HG03135 (cell line): Measurements from ENCODE around the gene RASL10B.
"Not testable (repeated sequence)": the region's sequence is repeated elsewhere in the genome, so short reads cannot be mapped to it uniquely, and the experiment has no call there.

Experiments
- ATAC-seq: cut with Tn5 transposase; IDR thresholded peaks from one replicate; pipeline ENCODE4 v1.9.1; 2021; ENCODE audit warnings: mild to moderate bottlenecking, moderate library complexity; ENCODE audit not compliant: unreplicated experiment

Gene RASL10B

GRCh38 chr17:35740997-35741931, 9.8 kb downstream of the RASL10B start:
- ATAC-seq: no peak

DNA sequence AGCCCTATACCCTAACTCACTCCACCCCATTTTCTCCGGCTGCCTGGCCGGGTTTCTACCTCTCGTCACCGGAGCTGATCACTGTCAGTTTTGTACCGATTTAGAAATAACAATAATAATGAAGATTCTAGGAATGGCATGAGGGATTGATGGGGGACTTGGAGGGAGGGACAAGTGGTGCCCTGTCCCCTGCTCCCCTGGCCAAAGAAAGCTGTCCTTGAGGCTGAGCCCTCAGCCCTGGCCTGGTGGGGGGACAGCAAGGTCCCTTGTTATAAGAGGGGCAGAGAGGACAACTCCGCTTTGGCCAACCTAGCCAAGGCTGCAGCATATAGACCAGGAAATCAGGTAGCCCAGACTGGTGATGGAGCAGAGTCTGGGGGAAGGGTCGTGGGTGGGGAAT, 11.1 kb downstream of the RASL10B start:
- no peak for ATAC-seq

DNA sequence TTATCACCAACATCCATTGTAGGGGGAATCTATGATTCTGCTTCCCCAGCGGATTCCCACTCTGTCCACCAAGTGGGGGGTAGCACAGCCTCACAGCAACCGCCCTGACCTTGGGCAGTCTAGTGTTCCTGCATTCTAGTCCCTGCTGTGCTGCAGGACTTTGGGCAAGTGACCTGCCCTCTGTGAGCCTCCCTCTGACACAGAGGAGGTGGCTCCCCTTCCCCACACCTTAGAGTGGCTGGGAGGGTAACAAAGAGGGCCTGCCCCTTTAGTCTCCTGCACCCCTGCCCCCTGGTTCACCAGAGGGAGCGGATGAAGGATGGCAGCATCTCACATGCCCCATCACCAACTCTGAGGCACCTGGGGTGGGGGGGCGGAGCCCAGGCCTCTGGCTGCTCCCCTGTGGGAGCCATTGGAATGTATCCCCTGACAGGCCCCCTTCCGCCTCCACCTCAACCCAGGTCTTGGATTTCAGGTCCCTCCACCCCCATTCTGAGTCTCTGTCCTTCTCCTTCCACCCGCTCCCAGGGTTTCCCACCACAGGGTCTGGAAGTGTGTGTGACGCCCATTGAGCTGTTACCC, 11.5 kb downstream of the RASL10B start:
- ATAC-seq: no peak

DNA sequence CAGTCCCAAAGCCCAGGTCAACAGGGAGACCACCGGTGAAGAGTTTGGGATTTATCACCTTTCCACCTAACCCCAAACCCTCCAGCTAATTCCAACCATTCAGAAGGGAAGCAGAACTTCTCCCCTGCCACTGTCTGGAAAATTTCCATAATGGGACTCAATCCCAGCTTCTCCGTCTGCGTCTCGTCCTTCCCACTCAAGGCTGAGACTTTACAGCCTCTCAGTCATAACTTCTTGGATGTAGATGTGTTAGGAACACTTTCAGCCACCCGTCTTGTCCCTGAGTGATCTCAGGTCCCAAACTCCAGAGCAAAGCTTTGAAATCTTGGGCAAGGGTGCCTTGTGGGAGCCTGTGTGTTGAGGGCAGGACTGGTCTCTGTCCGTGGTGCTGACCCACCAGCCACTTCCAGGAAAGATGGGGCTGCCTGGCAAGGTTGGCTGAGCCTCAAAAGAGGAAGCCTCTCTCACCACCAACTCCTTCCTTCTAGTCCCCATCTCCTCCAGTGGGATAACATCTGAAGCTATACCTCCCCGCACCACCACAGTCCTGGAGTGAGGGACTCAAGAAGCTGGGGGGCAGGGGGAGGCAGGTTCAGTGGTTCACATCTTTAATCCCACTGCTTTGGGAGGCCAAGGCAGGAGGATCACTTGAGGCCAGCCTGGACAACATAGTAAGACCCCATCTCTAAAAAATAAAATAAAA, 12.3 kb downstream of the RASL10B start:
- ATAC-seq: no peak

GRCh38 chr17:35744830-35745229, 13.4 kb downstream of the RASL10B start:
- ATAC-seq: no peak

DNA sequence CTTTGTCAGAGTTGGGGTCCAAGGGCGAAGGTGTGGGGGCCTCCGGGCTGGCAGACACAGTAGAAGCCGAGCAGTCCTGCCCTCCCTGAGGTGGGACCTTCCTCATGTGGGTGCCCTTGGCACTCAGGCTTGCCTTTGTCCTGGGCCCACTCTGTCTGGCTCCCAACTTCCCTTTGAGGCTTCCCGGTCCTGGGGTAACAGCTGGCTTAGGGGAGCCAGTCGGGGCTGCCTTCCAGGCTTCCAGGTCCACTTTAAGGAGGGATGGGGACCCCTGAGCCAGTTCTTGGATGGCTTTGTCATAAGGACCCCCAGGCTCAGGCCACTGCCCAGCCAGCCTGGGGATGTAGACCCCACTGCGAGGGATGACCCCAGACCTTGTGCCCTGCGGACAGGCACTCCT, 13.8 kb downstream of the RASL10B start:
- ATAC-seq: no peak

- ATAC-seq: no peak
These were observed 14.4 kb downstream of the RASL10B start for GRCh38 chr17:35745749-35746320.

DNA sequence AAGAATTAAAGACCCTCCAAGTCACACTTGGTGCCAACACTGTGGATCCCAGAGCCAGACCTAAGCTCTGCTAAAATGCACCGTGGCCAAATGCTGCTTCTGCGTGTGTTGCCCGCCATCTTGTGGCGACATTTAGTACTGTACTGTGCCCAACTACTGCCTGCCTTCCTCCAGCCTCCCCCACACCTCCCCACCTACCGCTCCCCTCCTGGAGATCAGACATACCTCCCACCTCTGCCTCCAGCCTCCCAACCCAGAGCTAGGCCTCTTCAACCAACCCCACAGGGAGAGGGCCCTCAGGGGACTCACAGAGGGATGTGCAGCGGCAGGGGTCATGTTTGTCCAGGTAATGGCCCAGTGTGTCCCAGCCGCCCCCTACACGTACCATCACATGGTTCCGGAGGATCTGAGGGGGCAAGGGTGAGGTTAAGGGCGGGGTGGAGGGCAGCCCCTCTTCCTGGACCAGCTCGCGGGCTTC, 16.1 kb downstream of the RASL10B start:
- no peak for ATAC-seq

GRCh38 chr17:35748341-35748841, 17.0 kb downstream of the RASL10B start:
- ATAC-seq: no peak

DNA sequence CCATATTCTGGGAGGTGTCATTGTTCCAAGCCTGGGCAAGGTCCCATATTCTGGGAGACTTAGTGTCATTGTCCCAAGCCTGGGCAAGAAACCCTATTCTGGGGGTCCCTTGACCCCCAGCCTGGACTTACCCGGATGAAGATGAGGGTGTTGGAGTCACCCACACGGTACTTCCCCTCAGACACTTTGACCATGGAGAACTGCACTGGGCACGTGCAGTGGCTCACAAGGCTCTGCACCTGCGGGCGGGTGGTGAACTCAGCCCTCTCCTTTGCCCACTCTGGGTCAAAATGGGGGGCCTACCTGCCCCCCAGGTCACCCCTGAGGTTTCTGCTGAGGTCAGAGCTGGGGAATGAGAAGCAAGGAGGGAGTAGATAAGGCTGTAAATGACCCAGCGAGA, 17.5 kb downstream of the RASL10B start:
- ATAC-seq: no peak

DNA sequence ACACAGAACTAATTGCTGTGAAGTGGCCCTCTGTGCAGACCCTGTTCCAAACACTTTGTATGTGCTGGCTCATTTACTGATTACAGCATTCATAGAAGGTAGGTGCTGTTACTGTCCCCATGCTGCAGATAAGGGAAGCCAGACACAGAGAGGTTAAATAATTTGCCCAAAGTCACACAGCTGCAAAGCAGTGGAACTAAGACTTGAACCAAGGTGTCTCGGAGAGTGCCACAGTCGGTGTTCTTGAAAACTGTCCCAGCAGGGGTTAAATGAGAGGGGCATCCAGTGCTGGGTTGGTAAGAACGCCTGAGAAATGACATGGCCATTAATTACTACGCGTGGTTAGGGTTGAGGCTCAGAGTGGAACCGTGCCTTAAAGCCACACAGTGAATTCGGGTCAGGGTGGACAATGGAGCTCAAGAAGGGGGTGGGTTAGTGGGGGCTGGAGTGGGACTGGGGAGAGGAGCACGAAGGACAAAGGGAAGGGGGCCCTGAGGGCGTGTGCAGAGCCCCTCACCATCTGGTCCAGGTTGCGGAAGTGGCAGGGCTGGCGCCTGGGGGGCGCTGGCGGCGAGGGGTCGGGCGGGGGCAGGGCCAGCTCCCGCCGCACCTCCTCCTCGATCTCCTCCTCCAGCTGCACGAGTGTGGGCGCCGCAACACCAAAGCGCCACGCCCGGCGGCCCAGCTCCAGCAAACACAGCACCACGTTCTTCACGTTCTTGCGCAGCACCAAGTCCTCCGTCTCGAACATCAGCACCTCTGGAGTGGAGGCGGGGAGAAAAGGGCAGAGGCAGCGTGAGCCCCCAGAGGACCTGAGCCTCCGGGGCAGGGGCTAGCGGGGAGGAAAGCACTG, 18.3 kb downstream of the RASL10B start:
- no peak for ATAC-seq

GRCh38 chr17:35750526-35751395, 19.3 kb downstream of the RASL10B start:
- ATAC-seq: no peak

DNA sequence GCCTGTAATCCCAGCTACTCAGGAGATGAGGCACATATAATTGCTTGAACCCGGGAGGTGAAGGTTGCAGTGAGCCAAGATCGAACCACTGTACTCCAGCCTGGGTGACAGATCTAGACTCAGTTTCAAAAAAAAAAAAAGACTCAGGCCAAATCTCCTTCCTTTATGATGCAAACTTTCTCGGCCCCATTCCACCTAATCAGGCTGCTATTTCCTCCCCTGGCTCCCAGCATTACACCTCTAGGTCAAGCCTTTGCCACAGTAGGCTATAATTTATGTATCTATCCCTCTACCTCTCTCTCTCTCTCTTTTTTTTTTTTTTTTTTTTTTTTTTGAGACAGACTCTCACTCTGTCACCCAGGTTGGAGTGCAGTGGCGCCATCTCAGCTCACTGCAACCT, 20.1 kb downstream of the RASL10B start:
- not testable (repeated sequence) for ATAC-seq

DNA sequence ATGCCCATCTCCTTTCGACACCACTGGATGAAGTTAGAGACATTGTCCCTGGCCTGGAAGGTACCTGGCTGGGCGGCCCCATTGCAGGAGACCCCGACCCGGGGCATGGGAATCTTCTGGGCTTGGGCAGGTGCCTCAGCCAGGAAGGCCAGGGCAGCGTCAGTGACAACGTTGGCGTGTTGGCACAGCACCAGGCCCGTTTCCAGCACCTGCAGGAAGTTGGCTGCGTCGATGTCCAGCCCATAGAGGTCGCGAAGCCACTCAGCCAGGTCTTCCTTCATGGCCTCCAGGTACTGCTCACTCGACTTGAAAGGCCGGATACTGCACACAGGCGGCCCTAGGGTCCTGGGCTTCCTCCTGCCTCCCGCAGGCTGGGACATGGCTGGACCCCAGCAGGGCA, 21.0 kb downstream of the RASL10B start:
- no peak for ATAC-seq

DNA sequence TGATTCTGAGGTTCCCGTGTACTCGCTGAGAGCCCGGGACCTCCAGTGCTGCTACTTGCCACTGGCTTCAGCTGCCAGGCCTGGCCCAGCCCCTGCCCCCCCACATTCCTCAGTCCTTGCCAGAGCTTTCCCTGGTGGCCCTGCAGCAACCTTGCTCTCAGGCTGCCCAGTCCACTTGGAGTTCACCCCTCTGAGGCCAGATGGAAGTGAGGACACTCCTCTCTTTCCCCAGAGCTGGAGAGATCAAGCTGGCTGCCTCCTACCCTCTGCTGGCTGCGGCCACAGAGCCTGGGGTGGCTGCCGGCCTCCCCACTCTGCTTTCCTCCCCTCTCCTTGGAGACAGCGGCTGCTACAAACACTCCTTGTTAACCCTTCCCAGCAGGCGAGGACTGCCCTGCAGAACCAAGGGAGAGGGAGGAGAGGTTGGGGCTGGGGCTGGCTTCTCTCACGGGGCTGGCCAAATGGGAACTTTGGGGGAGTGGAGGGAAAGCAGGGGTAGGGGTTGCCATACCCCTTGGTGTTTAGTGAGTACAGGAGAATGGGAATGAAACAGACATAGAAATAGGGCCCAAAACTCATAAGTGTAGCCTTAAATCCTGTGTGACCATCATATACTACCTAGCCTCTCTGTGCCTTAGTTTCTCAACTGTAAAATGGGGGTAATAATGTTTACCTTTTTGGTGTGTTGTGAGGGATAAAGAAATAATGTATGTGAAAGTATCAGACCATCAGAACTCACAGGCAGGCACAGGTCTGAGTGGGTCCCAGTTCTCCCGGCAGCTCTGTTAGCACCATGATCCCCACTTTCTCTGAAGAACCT, 21.7 kb downstream of the RASL10B start, which contains the start of gene GAS2L2:
TSS of gene GAS2L2 (minus strand) at position 295 of the 820 bp plus-strand sequence. CDS start 389 bp downstream, outside the sequence.
- ATAC-seq: no peak

DNA sequence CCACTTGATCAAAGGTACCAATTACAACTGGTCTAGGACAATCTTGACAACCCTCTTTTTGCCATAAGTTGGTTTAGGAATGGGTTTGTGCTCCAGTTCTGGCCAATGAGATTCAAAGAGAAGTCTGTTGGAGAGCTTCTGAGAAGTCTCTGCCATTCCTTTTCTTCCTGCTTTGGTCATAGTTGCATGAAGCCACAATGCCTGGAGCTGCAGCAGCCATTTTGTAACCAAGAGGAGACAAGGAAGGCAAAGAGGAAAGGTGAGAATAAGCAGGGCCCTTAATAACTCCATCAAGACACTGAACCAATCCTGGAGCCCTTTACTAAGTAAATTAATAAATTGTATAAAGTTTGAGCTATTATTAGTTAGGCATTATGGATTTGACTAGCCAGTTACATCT, 25.8 kb downstream of the RASL10B start:
- no peak for ATAC-seq

DNA sequence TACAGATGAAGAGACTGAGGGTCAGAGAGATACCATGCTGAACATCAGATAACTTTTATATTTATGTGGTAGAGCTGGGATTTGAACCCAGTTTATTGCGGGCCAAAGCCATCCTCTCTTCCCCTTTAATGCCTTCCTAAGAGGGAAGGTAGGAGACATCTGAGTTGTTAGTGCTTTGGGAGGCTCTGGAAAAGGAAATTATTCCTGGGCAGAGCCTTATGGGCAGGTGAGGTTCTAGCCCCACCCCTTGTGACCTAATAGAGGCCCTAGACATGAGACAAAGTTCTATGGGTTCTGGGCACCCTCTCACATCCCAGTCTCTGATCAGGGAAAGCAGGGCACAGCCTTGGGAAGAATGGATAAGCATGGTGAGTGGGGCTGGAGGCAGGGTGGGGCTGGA, 29.1 kb downstream of the RASL10B start, which contains the start of gene C17orf50:
TSS of gene C17orf50 (plus strand) at position 301 of the 400 bp plus-strand sequence. CDS start at position 356, 55 bp downstream.
- ATAC-seq: no peak

DNA sequence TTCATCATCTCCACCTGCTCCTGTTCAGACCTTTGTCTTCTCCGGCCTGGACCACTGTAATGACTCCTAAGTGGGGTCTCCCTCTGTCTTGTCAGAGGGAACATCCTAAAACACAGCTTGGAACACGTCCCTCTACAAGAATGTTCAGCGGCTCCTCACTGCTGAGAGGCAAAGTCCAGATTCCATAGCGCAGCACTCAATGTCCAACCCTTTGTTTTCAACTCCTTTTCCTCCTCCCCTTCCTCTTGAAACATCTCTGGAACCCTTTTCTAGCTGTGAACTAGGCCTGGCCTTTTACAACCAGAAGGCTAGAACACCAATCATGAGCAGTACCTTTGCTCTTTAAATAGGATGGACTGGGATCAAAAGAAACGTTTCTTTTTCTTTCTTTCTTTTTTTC, 30.2 kb downstream of the RASL10B start:
- ATAC-seq: no peak
